K562 (cell line): ENCODE results near the gene CRKL. TPM values are rescaled to one million over a fixed set of nuclear protein-coding genes. Genes with fewer than 3 reads are reported as not detected.
A peak's percentile ranks its signal among the peaks of the same experiment; 100 is the strongest.

Source experiments
- POLR2AphosphoS2 ChIP-seq: IDR thresholded peaks from 2 replicates; pipeline ENCODE4 v1.6.1; 2012; ENCODE audit warnings: low read length, improper control_type of control experiment
- RBM14 ChIP-seq: fragments of 200-400 bp; formaldehyde crosslinking; IDR thresholded peaks from 2 replicates; pipeline ENCODE4 v1.6.1; 2018; ENCODE audit warnings: low read depth, mild to moderate bottlenecking, low read length, moderate library complexity, borderline replicate concordance; ENCODE audit not compliant: insufficient read depth
- RBM34 ChIP-seq: fragments of 200-400 bp; formaldehyde crosslinking; IDR thresholded peaks from 2 replicates; pipeline ENCODE4 v1.6.1; 2018; ENCODE audit warnings: low read length, borderline replicate concordance; ENCODE audit not compliant: insufficient read depth
- SNAPC5 ChIP-seq: fragments of 250-450 bp; sonication (Bioruptor Pico); IDR thresholded peaks from 2 replicates; pipeline ENCODE4 v1.8.0; 2021; ENCODE audit warnings: moderate library complexity, mild to moderate bottlenecking, inconsistent platforms
- TEAD4 ChIP-seq, 2 experiments: sonication (generic) in 1 of 2; formaldehyde crosslinking in 1 of 2; IDR thresholded peaks; 2 replicates each; pipeline versions ENCODE4 v1.6.1 to v1.8.0; 2012 to 2022; ENCODE audit warnings: borderline replicate concordance in 1 of 2, inconsistent platforms in 1 of 2, low read length in 1 of 2, mild to moderate bottlenecking in 1 of 2, missing genetic modification reagents in 1 of 2
- ZNF277 ChIP-seq: fragments of 250-450 bp; sonication (Bioruptor Pico); IDR thresholded peaks from 2 replicates; pipeline ENCODE4 v1.8.0; 2022; ENCODE audit warnings: inconsistent platforms, mild to moderate bottlenecking, moderate library complexity, borderline replicate concordance
- ZNF586 ChIP-seq: fragments of 450-650 bp; formaldehyde crosslinking; conservative IDR thresholded peaks from 2 replicates; pipeline ENCODE4 v1.4.0; 2020; ENCODE audit warnings: mild to moderate bottlenecking, moderate library complexity
- ZNF639 ChIP-seq, 2 experiments: fragments of 200-800 bp in 1 of 2; sonication (Bioruptor generic) in 1 of 2; sonication (generic) in 1 of 2; formaldehyde crosslinking in 1 of 2; IDR thresholded peaks in 1 of 2; conservative IDR thresholded peaks in 1 of 2; 2 replicates each; pipeline versions ENCODE4 v1.5.0 to v1.6.1; 2016 to 2020; ENCODE audit warnings: missing compliant biosample characterization in 1 of 2, missing genetic modification characterization in 1 of 2, missing genetic modification reagents in 1 of 2
- polyA plus RNA-seq, 8 experiments: library from polyadenylated mRNA; depleted of rRNA in 4 of 8; stranded (reverse) in 5 of 8; unstranded in 3 of 8; fragments of >200 nt; fragmentation: Nextera tagmentation in 2 of 8; fragmentation: Illumina TruSeq in 1 of 8; extraction: Ambion mirVana in 2 of 8; extraction: Trizol in 1 of 8; gene quantifications; 2 replicates each; pipeline versions ENCODE4 v1.2.1 to v1.2.3, GENCODE V29; 2011 to 2014; ENCODE audit warnings: inconsistent platforms in 1 of 8, missing spikeins in 1 of 8
- total RNA-seq, 7 experiments: library from RNA; depleted of rRNA in 6 of 7; stranded (reverse); fragments of >200 nt in 6 of 7; fragmentation: Illumina TruSeq in 2 of 7; extraction: Trizol in 2 of 7; gene quantifications; 2 replicates each; pipeline versions ENCODE4 v1.2.1 to v1.2.3, GENCODE V29; 2011 to 2021; ENCODE audit warnings: low replicate concordance in 1 of 7

Gene CRKL
- total and polyA plus RNA-seq, 9 of the 15 experiments (the other 6 are each of a cell fraction or from before 2014, with no cell fraction given) = 100 to 263 (median 124) TPM

GRCh38 chr22:20940904-20941385, 23.7 kb downstream of the CRKL start (continued):
- TF ChIP-seq ZNF639 (CRISPR knock-in tag; conservative IDR thresholded peaks at IDR 0.05 in 1 of 2, IDR thresholded peaks at IDR 0.05 in 1 of 2) (no peak), RBM14 (no peak), POLR2AphosphoS2 (no peak), RBM34 (no peak), ZNF586 (CRISPR knock-in tag) (0 out of 2 replicates have a peak, but pooled peaks have one; percentile 22), TEAD4 (IDR thresholded peaks at IDR 0.05; ENCODE audit: low read length) (no peak), TEAD4 (CRISPR knock-in tag; IDR thresholded peaks at IDR 0.05; ENCODE audit: borderline replicate concordance) (peak; percentile 54; the same call in 1 of the 2 replicates), SNAPC5 (no peak), ZNF277 (CRISPR knock-in tag) (peak; percentile 26; the same call in 1 of the 2 replicates)
